ENCODE measurements around the gene PRX.
"Not testable (repeated sequence)": the region's sequence is repeated elsewhere in the genome, so short reads cannot be mapped to it uniquely, and the experiment has no call there.

Gene PRX

DNA sequence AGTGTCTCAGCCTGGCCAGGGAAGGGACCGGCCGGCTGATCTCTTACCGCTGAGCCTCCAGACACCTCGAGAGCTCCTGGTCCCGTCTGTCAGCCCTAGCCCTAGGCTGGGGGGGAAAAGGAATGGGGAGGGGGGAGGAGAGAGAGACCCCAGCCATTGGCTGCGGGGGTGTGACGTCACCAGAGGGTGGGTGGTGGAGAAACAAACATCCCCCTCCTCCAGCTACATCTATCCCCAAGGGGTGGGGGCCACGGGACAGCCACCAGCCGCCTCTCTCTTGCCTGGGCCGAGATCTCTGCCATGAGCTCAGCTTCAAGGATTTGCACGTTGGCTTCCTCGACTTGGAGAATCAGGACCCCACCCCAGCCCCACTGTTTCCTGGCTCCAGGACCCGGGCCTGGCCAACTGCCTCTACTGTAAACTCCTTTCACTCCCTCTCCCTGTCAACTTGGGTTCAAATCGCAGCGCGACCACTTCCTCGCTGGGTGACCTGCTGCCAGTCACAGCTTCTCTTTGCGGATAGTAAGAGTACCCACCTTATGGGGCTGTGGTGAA is at the start of gene PRX:
Gene PRX (minus strand): TSS at position 88 of the 555 bp plus-strand sequence. CDS start 5,446 bp downstream, outside the sequence.
- DNase-seq, result no peak

- DNase-seq, result no peak
These were observed 48.6 kb upstream of the PRX start for GRCh38 chr19:40461669-40462221.

- DNase-seq, result no peak
These were observed 47.0 kb upstream of the PRX start for GRCh38 chr19:40460185-40460584.

GRCh38 chr19:40458597-40458974 is 45.4 kb upstream of the PRX start:
- no peak for DNase-seq

DNA sequence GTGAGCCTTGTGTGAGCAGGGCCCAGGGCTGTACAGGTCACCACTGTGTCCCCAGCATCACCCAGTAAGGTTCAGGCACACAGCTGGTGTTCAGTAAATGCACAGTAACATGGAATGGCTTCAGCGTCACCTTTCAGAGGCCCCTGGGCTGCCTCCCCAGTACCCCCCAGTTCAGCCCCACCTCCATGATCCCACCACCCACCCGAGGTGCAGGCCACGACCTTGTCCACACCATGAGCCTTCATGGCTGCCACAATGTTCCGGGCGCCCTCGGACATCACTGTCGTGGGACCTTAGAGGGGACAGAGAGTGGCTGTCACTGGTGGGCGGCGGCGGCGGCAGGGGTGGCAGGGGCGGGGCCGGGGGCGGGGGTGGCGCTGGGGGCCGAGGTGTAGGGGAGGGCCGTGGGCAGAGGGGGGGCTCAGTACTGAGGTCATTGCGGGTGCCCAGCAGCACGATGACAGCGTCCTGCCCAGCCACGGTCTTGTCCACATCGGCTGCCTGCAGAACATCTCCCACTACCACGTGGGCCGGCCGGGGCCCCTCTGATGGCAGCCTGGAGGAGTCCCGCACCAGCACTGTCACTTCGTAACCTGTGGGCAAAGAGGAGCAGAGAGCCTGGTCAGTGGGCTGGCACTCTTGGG is 44.9 kb upstream of the PRX start:
- no peak for DNase-seq

DNA sequence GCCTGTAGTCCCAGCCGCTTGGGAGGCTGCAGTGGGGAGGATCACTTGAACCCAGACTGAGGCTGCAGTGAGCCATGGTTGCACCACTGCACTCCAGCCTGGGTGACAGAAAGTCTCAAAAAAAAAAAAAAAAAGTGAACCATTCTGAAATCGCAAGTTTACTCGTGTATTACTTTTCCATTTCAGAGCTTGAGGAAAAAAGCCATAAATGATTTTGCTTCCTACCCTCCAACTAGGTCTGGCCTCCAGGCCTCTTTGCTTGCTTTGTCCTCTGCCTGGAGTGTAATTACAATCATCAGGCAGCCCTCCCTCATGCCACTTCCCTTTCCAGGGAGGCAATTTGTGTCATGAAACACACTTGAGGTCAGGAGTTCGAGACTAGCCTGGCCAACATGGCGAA is 43.9 kb upstream of the PRX start:
- DNase-seq, result no peak

- DNase-seq, result not testable (repeated sequence)
These were observed 40.8 kb upstream of the PRX start for GRCh38 chr19:40453943-40454342.

DNA sequence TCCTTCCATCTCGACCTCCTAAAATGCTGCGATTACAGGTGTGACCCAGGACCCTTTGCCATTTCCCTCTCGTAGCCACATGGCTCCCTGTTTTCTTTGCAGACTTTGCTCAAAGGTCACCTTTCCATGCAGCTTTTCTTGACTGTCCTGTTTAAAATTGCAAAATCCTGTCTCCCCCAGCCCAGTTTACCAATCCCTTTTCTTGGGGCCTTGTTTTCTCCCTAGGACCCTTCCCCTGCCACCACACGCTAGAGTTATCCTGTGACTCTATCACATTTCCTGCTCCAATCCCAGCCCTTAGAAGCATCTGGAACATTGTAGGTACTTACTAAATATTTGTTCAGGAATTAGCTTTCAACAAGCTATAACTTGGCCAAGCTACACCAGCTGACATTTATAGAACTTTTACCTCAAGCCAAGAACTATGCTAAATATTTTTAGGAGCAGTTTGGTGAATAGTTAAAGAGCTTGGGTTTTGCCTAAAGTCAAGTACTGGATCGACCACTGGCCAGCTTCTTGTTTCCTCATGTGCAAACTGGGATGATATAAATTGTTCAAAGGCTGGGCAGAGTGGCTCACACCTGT is 40.1 kb upstream of the PRX start:
- no peak for DNase-seq

DNA sequence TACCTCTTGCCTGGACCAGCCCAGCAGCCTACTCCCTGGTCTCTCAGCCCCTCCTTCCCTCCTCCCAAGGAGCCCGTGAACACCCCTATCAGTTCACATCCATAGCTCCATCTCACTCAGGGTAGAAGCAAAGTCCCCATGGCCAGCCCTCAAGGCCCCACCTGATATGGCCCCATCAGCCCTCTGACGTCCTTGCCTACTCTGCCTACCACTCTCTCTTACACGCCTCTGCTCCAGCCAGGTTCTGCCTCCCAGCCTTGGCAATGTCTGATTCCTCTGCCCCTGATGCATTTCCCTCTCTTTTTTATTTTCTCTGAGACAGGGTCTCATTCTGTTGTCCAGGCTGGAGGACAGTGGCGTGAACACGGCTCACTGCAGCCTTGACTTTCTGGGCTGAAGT is 38.8 kb upstream of the PRX start:
- DNase-seq, result no peak

DNA sequence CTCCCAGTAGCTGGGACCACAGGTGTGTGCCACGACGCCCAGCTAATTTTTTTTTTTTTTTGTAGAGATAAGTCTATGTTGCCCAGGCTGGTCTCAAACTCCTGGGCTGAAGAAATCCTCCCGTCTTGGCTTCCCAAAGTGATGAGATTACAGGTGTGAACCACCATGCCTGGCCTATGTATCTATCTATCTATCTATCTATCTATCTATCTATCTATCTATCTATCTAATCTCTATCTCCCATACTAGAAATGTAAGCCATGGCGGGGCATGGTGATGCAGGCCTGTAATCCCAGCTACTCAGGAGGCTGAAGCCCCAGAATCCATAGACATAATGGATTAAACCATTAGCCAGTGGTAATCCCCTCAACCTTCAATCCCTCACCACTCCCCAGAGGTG is 37.5 kb upstream of the PRX start:
- DNase-seq, result no peak

GRCh38 chr19:40449506-40449905 is 36.3 kb upstream of the PRX start:
- no peak for DNase-seq

- no peak for DNase-seq
These were observed 33.1 kb upstream of the PRX start for GRCh38 chr19:40446263-40446784.

DNA sequence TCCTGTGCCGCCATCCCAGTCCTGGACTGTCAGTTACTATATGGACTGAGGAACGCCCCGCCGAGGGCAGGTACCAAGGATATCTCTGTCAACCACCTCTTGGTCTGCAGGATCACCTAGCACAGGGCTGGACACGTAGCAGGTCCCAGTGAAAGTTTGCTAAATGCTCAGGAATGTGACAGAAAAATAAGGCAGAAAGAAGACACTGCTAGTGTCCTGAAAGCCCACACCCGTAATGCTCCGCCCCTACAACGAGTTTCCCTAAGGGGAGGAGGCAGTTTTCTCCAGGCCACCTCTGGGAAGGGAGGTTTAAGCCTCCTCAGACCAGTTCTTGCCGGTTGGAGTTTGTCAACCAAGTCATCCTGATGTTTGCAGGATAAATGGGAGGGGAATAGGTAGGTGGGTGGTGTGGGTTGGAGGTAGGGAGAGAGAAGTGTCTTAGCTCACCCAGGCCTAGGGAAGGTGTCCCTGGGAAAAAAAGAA is 32.6 kb upstream of the PRX start:
- no peak for DNase-seq

DNA sequence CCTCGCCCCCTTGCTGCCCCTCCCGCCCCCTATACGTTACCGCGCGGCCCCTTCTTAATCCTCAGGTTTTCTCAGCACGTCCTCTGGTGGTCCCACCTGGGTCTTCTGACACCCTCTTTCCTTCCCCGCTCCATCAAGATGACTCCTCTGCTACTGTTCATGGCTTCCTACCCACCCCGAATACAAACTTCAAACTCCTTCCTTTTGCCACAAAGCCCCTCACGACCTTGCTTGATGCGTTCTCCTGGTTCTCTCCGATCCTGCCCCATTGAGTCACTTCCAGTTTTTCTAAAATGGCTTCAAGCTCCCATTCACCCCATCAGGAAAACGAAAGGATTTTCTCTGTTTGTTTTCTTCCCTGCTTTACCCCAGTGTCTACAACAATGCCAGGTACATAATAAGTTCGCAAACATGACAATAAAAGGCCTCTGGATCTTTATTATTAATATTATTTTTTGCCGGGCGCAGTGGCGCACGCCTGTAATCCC is 31.7 kb upstream of the PRX start:
- no peak for DNase-seq

- DNase-seq, result peak; percentile 95
These were observed 31.0 kb upstream of the PRX start, which contains the start of gene SERTAD3 for GRCh38 chr19:40444000-40444824. Gene SERTAD3 (minus strand): TSS chr19:40444335. CDS start chr19:40442080, 2,255 bp downstream.

GRCh38 chr19:40443131-40443999 is 30.2 kb upstream of the PRX start:
- peak; percentile 99 for DNase-seq

GRCh38 chr19:40442328-40443130 is 29.4 kb upstream of the PRX start:
- no peak for DNase-seq

DNA sequence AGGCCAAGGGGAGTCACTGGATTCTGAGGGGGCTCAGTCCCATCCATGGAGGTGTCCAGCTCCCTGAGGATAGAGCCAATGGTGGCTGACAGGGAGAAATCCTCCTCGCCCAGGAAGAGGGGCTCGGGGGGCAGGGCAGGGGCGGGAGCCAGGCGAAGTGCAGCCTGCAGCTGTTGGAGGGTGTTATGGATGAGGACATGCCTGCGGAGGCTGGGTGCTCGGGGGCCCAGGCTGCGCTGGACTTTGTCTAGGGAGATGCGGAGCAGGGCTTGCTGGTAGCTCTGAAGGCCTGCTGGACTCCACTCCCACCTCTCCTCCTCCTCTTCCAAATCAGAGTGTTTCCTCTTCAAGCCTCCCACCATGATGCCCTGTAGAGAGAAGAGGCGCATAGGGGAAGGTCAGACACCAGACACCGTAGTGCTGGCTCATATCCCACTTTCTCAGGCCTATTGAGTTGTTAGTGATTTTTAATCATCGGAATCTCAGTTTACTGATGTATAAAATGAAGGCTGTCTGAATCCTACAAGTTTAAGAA is 28.6 kb upstream of the PRX start:
- DNase-seq, result no peak

GRCh38 chr19:40438284-40438683 is 25.1 kb upstream of the PRX start:
- no peak for DNase-seq

DNA sequence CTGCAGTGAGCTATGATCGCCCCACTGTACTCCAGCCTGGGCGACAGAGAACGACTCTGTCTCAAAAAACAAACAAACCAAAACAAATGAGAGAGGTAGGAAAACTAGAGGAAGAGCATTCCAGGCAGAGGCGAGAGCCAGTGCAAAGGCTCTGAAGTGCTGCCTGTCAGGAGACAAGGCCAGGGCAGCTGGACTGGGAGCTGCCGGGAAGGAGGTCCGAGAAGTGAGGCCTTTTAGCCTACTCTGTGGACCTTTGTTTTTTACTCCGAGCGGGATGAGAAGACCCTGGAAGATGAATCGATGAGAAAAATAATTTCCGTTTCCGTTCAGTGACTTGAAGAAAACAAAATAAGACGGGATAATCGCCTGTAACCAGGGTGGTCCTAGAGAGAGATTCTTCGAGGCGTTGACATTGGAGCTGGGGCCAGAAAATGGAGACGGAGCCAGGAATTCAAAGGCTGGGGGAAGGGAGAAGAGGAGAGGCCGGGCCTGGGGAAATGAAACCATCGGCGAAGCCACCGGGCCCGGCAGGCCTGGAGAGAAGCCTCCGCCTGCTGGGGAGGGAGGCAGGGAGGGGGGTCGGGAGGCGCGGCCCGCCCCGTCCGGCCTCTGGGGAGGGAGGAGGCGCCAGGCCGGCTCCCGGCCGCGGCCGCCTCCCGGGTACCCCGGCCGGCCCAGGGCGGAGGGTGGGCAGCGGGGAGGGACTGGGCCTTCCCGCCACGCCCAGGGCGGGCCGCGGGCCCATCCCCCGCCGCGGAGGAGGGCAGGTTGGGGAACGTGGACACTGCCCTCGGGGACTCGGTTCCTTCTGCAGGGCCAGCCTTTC is 20.4 kb upstream of the PRX start:
- peak in 1 of 2 experiments; percentile 28 for DNase-seq
